Activated T-cell treated with anti-CD3 and anti-CD28 coated beads, Interleukin-2, amount 50 U/mL, for 1 hour (primary cell): ENCODE data around the gene SYT11.
"Not testable (repeated sequence)": the region's sequence is repeated elsewhere in the genome, so short reads cannot be mapped to it uniquely, and the experiment has no call there.

Experiments used
- DNase-seq: peaks from one replicate; pipeline ENCODE4 v3.0.0-alpha.2; 2020

SYT11 gene

GRCh38 chr1:155859234-155859829, at the start of gene SYT11:
Gene SYT11, plus strand, starts transcription at chr1:155859567. Its CDS starts 195 bp downstream, at chr1:155859762.
- DNase-seq, result peak; percentile 93

GRCh38 chr1:155812878-155813277, 46.5 kb upstream of the SYT11 start:
- no peak for DNase-seq

GRCh38 chr1:155813672-155814071, 45.7 kb upstream of the SYT11 start:
- no peak for DNase-seq

GRCh38 chr1:155816351-155816750, 43.0 kb upstream of the SYT11 start:
- DNase-seq, result no peak

GRCh38 chr1:155827450-155827849, 31.9 kb upstream of the SYT11 start:
- no peak for DNase-seq

GRCh38 chr1:155831279-155831976, 27.9 kb upstream of the SYT11 start:
- no peak for DNase-seq

- DNase-seq, result no peak
These were observed 25.6 kb upstream of the SYT11 start for GRCh38 chr1:155833665-155834295.

- DNase-seq, result no peak
These were observed 25.0 kb upstream of the SYT11 start for GRCh38 chr1:155834296-155834926.

GRCh38 chr1:155834927-155835399, 24.4 kb upstream of the SYT11 start:
- DNase-seq, result not testable (repeated sequence)

- no peak for DNase-seq
These were observed 23.8 kb upstream of the SYT11 start for GRCh38 chr1:155835548-155835947.

- DNase-seq, result no peak
These were observed 19.0 kb upstream of the SYT11 start for GRCh38 chr1:155840386-155840785.

- no peak for DNase-seq
These were observed 14.4 kb upstream of the SYT11 start for GRCh38 chr1:155844860-155845421.

- no peak for DNase-seq
These were observed 11.4 kb upstream of the SYT11 start for GRCh38 chr1:155847823-155848529.

- DNase-seq, result no peak
These were observed 9.0 kb upstream of the SYT11 start for GRCh38 chr1:155850345-155850744.

- no peak for DNase-seq
These were observed 3.0 kb upstream of the SYT11 start for GRCh38 chr1:155856257-155856974.

- peak; percentile 85 for DNase-seq
These were observed 2.1 kb upstream of the SYT11 start, which contains the start of gene GON4L for GRCh38 chr1:155856975-155857930. Gene GON4L, minus strand, starts transcription at chr1:155857214. Its CDS starts 3,434 bp downstream, at chr1:155853780.

- DNase-seq, result no peak
These were observed 550 bp upstream of the SYT11 start for GRCh38 chr1:155858800-155859233.

GRCh38 chr1:155859881-155860871, 809 bp downstream of the SYT11 start:
- DNase-seq, result peak; percentile 57

GRCh38 chr1:155860970-155861510, 1.7 kb downstream of the SYT11 start:
- DNase-seq, result no peak
